HT-29 (cell line): ENCODE measurements around the gene EPB41. TPM values are rescaled to one million over a fixed set of nuclear protein-coding genes. Genes with fewer than 3 reads are reported as not detected.
A peak's percentile ranks its signal among the peaks of the same experiment; 100 is the strongest.
"Not testable (repeated sequence)": the region's sequence is repeated elsewhere in the genome, so short reads cannot be mapped to it uniquely, and the experiment has no call there.

Source experiments
- DNase-seq: peaks from one replicate; pipeline ENCODE4 v3.0.0-alpha.2; 2015; ENCODE audit warnings: low spot score
- total RNA-seq: library from RNA; depleted of rRNA; stranded (reverse); fragments of >200 nt; shearing (Covaris generic); gene quantifications from 2 replicates; pipeline ENCODE4 v1.2.3, GENCODE V29; 2014

EPB41 gene
- total RNA-seq, 1 experiment from 2014 or later: 36.4 TPM

GRCh38 chr1:28976248-28976647, 61.9 kb downstream of the EPB41 start:
- DNase-seq: no peak

DNA sequence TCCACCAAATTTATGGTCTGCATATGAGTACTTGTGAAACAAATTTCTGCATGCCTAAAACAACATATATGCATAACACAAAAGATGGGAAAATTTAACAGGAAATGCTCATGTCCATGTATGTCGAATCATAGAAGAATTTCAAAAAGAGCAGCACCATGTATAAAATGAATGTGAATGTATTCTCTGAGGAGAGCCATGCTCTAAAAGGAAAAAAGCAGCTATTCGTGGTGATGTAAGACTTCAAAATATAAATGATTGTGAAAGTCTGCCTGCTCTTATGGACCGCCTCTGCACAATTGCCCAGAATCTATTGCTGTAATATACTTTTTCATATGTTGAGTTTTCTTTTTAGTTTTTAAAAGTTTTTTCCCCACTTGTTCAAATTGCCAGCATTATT, 66.8 kb downstream of the EPB41 start:
- DNase-seq: no peak

DNA sequence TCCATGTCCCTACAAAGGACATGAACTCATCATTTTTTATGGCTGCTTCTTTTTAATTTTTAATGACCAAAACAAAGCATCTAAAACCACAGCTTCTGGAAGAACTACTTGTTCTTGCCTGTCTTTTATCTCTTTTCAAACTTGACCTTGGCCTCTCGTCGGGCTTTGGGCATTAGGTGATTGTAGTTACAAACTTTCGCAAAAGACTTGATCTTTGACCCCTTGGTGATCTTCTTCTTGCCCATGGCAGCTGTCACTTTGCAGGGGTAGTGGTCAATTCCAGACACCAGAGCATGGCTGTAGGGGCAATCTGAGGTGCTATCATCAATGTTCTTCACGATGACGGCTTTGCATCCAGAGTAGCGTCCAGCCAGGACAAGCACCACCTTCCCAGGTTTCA, 67.8 kb downstream of the EPB41 start:
- no peak for DNase-seq

GRCh38 chr1:28983091-28983490, 68.7 kb downstream of the EPB41 start:
- no peak for DNase-seq

DNA sequence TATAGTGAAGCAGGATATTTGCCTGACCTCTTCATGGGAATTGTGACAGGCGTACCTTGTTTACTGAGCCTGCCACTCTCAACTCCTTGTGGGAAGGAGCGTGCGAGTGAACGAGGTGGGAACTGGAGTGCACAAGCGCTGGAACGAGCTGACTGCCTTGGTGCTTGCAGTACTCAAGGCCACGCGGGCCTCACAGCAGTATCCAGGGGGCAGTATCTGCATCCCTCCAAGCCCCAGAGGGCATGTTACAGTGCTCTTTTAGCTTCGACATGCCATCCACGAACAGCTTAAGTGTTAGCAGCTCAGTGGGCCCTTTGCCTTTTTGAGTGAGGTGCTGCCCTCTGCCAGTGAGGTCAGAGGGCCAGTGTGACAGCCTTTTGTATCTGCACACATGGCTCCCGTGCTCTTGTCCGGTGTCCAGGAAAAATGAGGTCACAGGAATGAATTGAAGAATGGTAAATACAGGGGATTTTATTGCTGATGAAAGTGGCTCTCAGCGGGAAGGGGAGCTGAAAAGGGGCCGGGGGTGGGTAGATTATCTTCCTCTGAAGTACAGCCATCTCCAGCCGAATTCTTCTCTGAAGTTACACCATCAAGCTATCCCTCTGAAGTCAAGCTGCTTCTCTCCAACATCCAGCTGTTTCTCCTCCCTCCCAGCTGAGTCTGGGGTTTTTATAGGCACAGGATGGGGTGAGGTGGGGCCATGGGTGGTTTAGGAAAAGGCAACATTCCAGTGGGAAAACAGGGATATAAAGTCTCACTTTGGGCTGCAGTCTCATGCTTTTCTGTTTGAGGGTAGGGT, 69.3 kb downstream of the EPB41 start:
- DNase-seq: peak; percentile 31

- no peak for DNase-seq
Measured at GRCh38 chr1:28984311-28984684, 69.9 kb downstream of the EPB41 start.

DNA sequence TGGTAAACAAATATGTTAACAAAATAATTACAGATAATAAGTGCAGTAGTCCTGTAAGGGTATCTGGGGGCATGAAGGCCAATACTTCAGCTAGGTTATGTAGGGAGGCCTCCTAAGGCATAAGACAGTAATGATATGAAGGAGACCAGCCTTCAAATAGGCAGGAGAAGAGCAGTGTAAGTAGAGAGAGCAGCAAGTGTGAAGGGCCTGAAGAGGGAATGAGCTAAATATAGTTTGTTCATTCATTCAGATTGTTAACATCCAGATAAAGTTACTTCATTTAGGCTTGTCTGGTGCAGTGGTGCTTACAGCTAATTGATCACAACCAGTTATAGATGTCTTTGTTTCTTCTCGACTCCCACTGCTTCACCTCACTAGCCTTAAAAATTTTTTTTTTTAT, 71.1 kb downstream of the EPB41 start:
- no peak for DNase-seq

DNA sequence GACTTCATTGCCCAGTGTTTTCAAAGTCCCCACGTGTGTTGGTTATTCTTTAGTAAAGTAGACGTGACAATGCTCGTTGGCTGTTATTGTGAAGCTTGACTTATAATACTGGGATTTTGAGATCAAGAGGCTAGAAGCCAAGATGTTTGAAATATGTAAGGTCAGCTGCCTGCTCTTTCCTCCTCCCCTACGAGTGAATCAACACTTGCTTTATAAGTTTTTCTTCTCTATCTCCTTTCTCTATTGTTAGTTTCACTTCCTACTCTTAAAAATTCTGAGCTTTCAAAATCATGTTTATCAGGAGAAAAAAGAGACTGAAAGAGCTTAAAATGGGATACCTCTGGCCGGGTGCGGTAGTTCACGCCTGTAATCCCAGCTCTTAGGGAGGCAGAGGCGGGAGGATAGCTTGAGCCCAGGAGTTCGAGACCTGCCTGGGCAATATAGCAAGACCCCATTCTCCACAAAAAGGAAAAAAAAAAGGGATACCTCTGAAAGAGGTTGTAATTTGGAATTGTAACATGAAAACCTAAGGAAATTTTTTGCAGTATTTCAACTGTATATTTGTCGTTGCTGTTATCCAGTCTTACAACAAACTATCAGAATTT, 72.0 kb downstream of the EPB41 start:
- no peak for DNase-seq

GRCh38 chr1:29002792-29003191, 88.4 kb downstream of the EPB41 start:
- DNase-seq: no peak

GRCh38 chr1:29004288-29004687, 89.9 kb downstream of the EPB41 start:
- DNase-seq: no peak

DNA sequence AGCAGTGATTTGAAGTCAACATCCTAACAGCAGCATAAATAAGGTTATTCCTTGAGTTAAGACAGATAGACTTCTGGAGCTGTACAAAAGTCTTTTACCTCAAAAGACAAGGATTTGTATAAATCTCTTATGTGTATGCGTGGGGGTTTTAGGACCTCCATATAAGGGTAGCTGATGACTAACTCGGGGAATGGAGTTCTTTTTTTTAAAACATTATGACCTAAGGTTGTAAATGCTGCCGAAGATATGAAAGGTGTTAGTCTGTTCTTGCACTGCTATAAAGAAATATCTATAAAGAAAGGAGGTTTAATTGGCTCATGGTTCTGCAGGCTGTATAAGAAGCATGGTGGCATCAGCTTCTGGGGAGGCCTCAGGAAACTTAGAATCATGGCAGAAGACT, 90.4 kb downstream of the EPB41 start:
- DNase-seq: no peak

GRCh38 chr1:29011775-29012174, 97.4 kb downstream of the EPB41 start:
- no peak for DNase-seq

- DNase-seq: no peak
Measured at GRCh38 chr1:29017235-29017634, 102.9 kb downstream of the EPB41 start.

- DNase-seq: no peak
Measured at GRCh38 chr1:29017975-29018712, 103.8 kb downstream of the EPB41 start.

- DNase-seq: no peak
Measured at GRCh38 chr1:29022620-29023019, 108.3 kb downstream of the EPB41 start.

- no peak for DNase-seq
Measured at GRCh38 chr1:29029667-29030066, 115.3 kb downstream of the EPB41 start.

- DNase-seq: no peak
Measured at GRCh38 chr1:29032841-29033240, 118.5 kb downstream of the EPB41 start.

DNA sequence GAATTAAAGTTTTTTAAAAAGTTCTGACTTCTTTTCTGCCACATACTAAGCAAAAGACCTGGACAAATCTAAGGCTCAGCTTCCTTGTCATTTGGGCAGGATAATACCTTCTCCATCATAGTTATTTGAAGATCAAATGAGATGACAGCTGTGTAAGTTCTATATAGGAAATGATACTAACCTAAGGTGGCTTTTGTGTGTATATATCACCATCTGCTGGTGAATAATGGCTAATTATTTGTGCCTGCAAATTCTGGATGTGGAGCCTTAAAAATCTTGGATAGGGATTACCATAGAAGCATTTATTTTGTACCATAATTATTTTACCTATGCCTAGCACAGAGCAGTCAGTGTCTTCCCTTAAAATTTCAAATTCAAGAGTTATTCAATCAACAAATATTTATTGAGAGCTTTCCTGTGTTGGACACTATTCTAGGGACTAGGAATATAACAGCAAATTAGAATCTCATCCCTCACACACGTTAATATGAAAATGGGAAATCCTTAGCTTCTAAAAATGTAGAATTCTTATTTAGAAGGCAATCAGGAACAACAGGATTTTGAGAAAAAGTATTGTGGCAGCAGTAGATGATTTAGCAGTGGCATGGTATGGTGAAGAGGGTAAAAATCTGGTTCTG, 119.6 kb downstream of the EPB41 start:
- DNase-seq: peak; percentile 62

GRCh38 chr1:29043274-29043965, 129.1 kb downstream of the EPB41 start:
- no peak for DNase-seq

- no peak for DNase-seq
Measured at GRCh38 chr1:29044010-29044409, 129.6 kb downstream of the EPB41 start.

- DNase-seq: not testable (repeated sequence)
Measured at GRCh38 chr1:29045663-29046062, 131.3 kb downstream of the EPB41 start.

DNA sequence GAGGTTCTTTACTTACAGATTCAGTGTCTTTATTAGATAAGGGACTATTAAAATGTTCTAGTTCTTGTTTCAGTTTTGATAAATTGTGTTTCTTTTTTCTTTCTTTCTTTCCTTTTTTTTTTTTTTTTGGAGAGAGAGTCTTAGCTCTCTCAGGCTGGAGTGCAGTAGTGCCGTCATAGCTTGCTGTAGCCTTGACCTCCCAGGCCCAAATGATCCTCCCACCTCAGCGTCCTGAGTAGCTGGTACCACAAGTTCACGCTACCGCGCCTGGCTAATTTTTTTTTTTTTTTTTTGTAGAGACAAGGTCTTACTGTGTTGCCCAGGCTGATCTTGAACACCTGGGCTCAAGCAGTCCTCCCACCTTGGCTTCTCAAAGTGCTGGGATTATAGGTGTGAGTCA, 132.8 kb downstream of the EPB41 start:
- no peak for DNase-seq
